Endothelial cell of umbilical vein (primary cell): ENCODE measurements around the gene SLC2A11. TPM values are rescaled to one million over a fixed set of nuclear protein-coding genes. Genes with fewer than 3 reads are reported as not detected.

Experiments
- BruUV-seq: library from RNA; stranded (reverse); fragments of 400-500 nt; replicated peaks from 2 replicates; lab custom pipeline; 2021; lab: Mats Ljungman, UMichigan
- CTCF ChIA-PET: fragments of 300-600, 350-600 bp; sonication (Branson Sonifier 250); formaldehyde crosslinking; loops from one replicate; lab custom pipeline; 2021; ENCODE audit warnings: antibody characterized with exemption, inconsistent platforms; lab: Charles Lee
- POLR2A ChIA-PET: fragments of 300-600, 350-600 bp; sonication (Branson Sonifier 250); formaldehyde crosslinking; loops from one replicate; lab custom pipeline; 2021; ENCODE audit warnings: antibody characterized with exemption, inconsistent platforms; lab: Charles Lee
- DNase-seq: peaks from one replicate; pipeline ENCODE4 v3.0.0-alpha.2; 2011; ENCODE audit warnings: low read depth, low spot score
- FAIRE-seq: peaks from 2 replicates; lab custom pipeline; 2011; peaks lifted over from hg19 to GRCh38; lab: Jason Lieb, UNC
- H2AFZ ChIP-seq: 2 replicates; pipeline ENCODE4 v1.6.0; 2012; ENCODE audit warnings: low read depth, low read length, control low read depth, inconsistent platforms
- H3K27ac ChIP-seq: 2 replicates; pipeline ENCODE4 v1.5.1; 2011; ENCODE audit warnings: low read depth, mild to moderate bottlenecking, control low read depth, low read length, moderate library complexity; ENCODE audit not compliant: insufficient read depth
- H3K27me3 ChIP-seq, 2 experiments: 2 replicates each; pipeline versions ENCODE4 v1.6.0 to v1.6.1; 2011; ENCODE audit warnings: low read length in 2 of 2, mixed read lengths in 1 of 2; ENCODE audit not compliant: control insufficient read depth in 2 of 2, insufficient read depth in 2 of 2
- H3K36me3 ChIP-seq, 2 experiments: 2 replicates in 1 of 2; 3 replicates in 1 of 2; pipeline ENCODE4 v1.5.1; 2011; ENCODE audit warnings: low read length in 2 of 2, mild to moderate bottlenecking in 1 of 2, moderate library complexity in 1 of 2; ENCODE audit not compliant: control insufficient read depth in 2 of 2, insufficient read depth in 2 of 2; ENCODE audit errors: extremely low read depth in 1 of 2
- H3K4me1 ChIP-seq: 3 replicates; pipeline ENCODE4 v1.5.1; 2011; ENCODE audit warnings: mild to moderate bottlenecking, low read length; ENCODE audit not compliant: control insufficient read depth, insufficient read depth; ENCODE audit errors: extremely low read depth
- H3K4me2 ChIP-seq: 2 replicates; pipeline ENCODE4 v1.6.1; 2011; ENCODE audit warnings: low read length, control low read depth, mixed read lengths; ENCODE audit not compliant: insufficient read depth
- H3K4me3 ChIP-seq, 3 experiments: fragments of 200-600 bp in 1 of 3; sonication (generic), shearing (Covaris generic) in 1 of 3; replicated peaks in 1 of 3; 2 replicates each; pipeline ENCODE4 v1.5.1; 2011 to 2016; ENCODE audit warnings: control low read depth in 3 of 3, low read length in 3 of 3, mild to moderate bottlenecking in 2 of 3, inconsistent platforms in 1 of 3, low read depth in 1 of 3, moderate library complexity in 1 of 3; ENCODE audit not compliant: insufficient read depth in 1 of 3
- H3K79me2 ChIP-seq: 2 replicates; pipeline ENCODE4 v1.6.0; 2012; ENCODE audit warnings: low read length, inconsistent platforms; ENCODE audit not compliant: control insufficient read depth, insufficient read depth
- H3K9ac ChIP-seq: replicated peaks from 2 replicates; pipeline ENCODE3; 2011; ENCODE audit warnings: low read length, control low read depth; ENCODE audit not compliant: insufficient read depth; ENCODE audit errors: extremely low read depth
- H3K9me1 ChIP-seq: replicated peaks from 3 replicates; pipeline ENCODE4 v1.6.0; 2011; ENCODE audit warnings: mild to moderate bottlenecking, low read length; ENCODE audit not compliant: control insufficient read depth, insufficient read depth; ENCODE audit errors: extremely low read depth
- H3K9me3 ChIP-seq: replicated peaks from 2 replicates; pipeline ENCODE4 v1.5.1; 2012; ENCODE audit warnings: low read length, inconsistent platforms; ENCODE audit not compliant: control insufficient read depth, insufficient read depth
- H4K20me1 ChIP-seq: replicated peaks from 2 replicates; pipeline ENCODE3; 2011; ENCODE audit warnings: mild to moderate bottlenecking, low read length; ENCODE audit not compliant: control insufficient read depth, insufficient read depth; ENCODE audit errors: extremely low read depth
- EZH2 ChIP-seq: IDR thresholded peaks from 2 replicates; pipeline ENCODE4 v1.6.1; 2012; ENCODE audit warnings: borderline replicate concordance, low read depth, mild to moderate bottlenecking, moderate library complexity, low read length, inconsistent platforms; ENCODE audit not compliant: severe bottlenecking
- MYC ChIP-seq: IDR thresholded peaks from one replicate; pipeline ENCODE4 v1.6.1; 2011; ENCODE audit warnings: mild to moderate bottlenecking, low read depth, low read length
- POLR2AphosphoS5 ChIP-seq: IDR thresholded peaks from 2 replicates; pipeline ENCODE4 v1.6.1; 2012; ENCODE audit warnings: low read depth, mild to moderate bottlenecking, control low read depth, low read length, moderate library complexity; ENCODE audit not compliant: insufficient read depth
- dilution Hi-C: fragments of 300-500 bp; cut with MboI; formaldehyde crosslinking; loops from one replicate; pipeline ENCODE4 v1.15.0; 2019; ENCODE audit warnings: low sequenced_read_pairs; ENCODE audit not compliant: extremely low pct_ligation_motif_present
- intact Hi-C: fragments of 100-400 bp; cut with micrococcal nuclease; formaldehyde crosslinking; loops from one replicate; pipeline ENCODE4 v1.10.0; 2022
- polyA plus RNA-seq, 4 experiments: library from polyadenylated mRNA; depleted of rRNA in 3 of 4; stranded (reverse) in 3 of 4; unstranded in 1 of 4; fragments of >200 nt; gene quantifications; 2 replicates each; pipeline versions ENCODE4 v1.2.1 to v1.2.3, GENCODE V29; 2011 to 2012; ENCODE audit warnings: missing spikeins in 1 of 4
- total RNA-seq: library from RNA; stranded (reverse); gene quantifications from 2 replicates; pipeline ENCODE4 v1.2.3, GENCODE V29; 2021
- TF ChIP-seq, protein P1 (sequence below): IDR thresholded peaks from 2 replicates; pipeline ENCODE4 v1.6.1; 2011; ENCODE audit not compliant: insufficient read depth, insufficient read length

Gene SLC2A11
- total and polyA plus RNA-seq, 2 donors (not counting 3 experiments of a cell fraction or from before 2014, with no cell fraction given) = 4.2 to 4.6 TPM

DNA sequence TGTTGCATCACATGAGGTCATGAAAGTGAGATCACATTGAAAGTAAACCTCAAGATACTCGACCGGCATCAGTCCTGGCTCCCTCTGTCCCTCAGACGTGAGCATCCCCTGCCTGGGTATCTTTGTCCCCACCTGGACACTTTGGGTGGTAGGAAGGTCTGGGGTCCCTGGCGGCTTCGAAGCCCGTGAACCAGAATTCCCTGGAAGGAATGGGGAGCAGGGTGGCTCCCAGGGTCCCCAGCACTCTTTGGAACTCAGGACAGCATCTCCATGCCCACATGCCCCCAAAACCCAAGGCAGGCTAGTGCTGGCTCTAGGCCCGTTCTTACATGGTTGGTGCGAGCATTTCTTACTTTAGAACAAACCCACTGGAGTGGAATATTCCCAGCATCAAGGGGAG lies 26.4 kb upstream of the SLC2A11 start:
- POLR2A ChIA-PET = no interaction called here
- Histone ChIP-seq H4K20me1 (no peaks in the 10 kb centered on the region), H3K9me3 (no peaks in the 10 kb centered on the region), H3K4me2 (no peak overlapping the region), H2AFZ (no peak overlapping the region), H3K36me3 (peaks cover 17 to 54% of the 10 kb centered on the region in 2 experiments), H3K9ac (no peak overlapping the region), H3K9me1 (no peaks in the 10 kb centered on the region), H3K4me3 (no peak overlapping the region), H3K27me3 (no peaks in the 10 kb centered on the region), H3K79me2 (no peaks in the 10 kb centered on the region), H3K4me1 (no peaks in the 10 kb centered on the region), H3K27ac (no peak overlapping the region)
- DNase-seq = no peak
- intact Hi-C loops (no loop called here), dilution Hi-C loops (no loop called here)
- CTCF ChIA-PET = interaction anchor here (1.6 kb wide), 1 partner anchor 19 kb away, joined by 5 read pairs; no protein-coding TSS in a partner anchor
- FAIRE-seq = no peak
- BruUV-seq = no TSS peak
- TF ChIP-seq POLR2AphosphoS5 (no peak), EZH2 (no peak), MYC (no peak)
- TF ChIP-seq, protein P1, sequence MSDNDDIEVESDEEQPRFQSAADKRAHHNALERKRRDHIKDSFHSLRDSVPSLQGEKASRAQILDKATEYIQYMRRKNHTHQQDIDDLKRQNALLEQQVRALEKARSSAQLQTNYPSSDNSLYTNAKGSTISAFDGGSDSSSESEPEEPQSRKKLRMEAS = no peak

DNA sequence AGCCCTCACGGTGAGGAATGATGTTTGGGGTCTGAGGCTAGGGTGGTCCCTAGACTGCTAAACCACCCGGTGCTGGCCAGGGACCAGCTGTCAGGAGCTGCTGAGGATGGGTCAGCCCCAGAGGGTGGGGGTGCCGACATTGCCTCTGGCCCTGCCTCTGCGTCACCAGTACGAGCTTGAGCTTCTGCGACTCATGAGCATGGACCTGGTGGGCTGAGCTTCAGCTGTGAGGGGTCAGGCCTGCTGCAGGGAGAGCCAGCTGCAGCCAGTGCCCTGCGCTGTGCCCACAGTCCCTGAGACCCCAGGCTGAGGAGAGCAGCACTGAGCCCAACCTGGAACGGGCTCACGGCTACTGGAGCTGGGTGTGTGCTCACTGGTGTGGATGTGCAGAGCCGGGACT lies 25.9 kb upstream of the SLC2A11 start:
- intact Hi-C loops = no loop called here
- no TSS peak for BruUV-seq
- no peak for TF ChIP-seq MYC

More for the DNA sequence above, 25.9 kb upstream of the SLC2A11 start:
- Histone ChIP-seq H3K36me3 (peaks cover 16 to 53% of the 10 kb centered on the region in 2 experiments), H3K79me2 (no peaks in the 10 kb centered on the region), H3K27ac (no peak overlapping the region), H2AFZ (no peak overlapping the region), H3K4me2 (no peak overlapping the region), H3K27me3 (no peaks in the 10 kb centered on the region), H3K4me3 (no peak overlapping the region), H3K9me1 (no peaks in the 10 kb centered on the region), H4K20me1 (no peaks in the 10 kb centered on the region), H3K9me3 (no peaks in the 10 kb centered on the region), H3K9ac (no peak overlapping the region), H3K4me1 (no peaks in the 10 kb centered on the region)
- FAIRE-seq = no peak
- dilution Hi-C loops = no loop called here
- CTCF ChIA-PET = interaction anchor here (1.6 kb wide), 1 partner anchor 18 kb away, joined by 5 read pairs; no protein-coding TSS in a partner anchor
- POLR2A ChIA-PET = no interaction called here
- no peak for DNase-seq
